Esophagus squamous epithelium (tissue), 5 donors: ENCODE data around the gene PDLIM7. TPM values are rescaled to one million over a fixed set of nuclear protein-coding genes. Genes with fewer than 3 reads are reported as not detected.

ENCODE experiments used
- DNase-seq: peaks from one replicate; lab custom pipeline; 2025; lab: John Stamatoyannopoulos, UW
- H3K27ac ChIP-seq, 4 donors: fragments of 200-600 bp; sonication (generic); one replicate each; pipeline ENCODE4 v1.5.1; 2016 to 2019; ENCODE audit warnings: mild to moderate bottlenecking in 1 of 4
- H3K27me3 ChIP-seq, 4 donors: fragments of 200-600 bp; sonication (generic); 1 replicate in 3 of 4; 2 replicates in 1 of 4; pipeline versions ENCODE4 v1.5.1 to v1.6.0; 2017 to 2021; ENCODE audit warnings: antibody characterized with exemption in 1 of 4
- H3K36me3 ChIP-seq, 3 donors: fragments of 200-600 bp; sonication (generic); one replicate each; pipeline ENCODE4 v1.5.1; 2016 to 2019
- H3K4me1 ChIP-seq, 3 donors: fragments of 200-600 bp; sonication (generic); one replicate each; pipeline ENCODE4 v1.5.1; 2017 to 2019
- H3K4me3 ChIP-seq, 4 donors: fragments of 200-600 bp; sonication (generic); 1 replicate in 3 of 4; 2 replicates in 1 of 4; pipeline ENCODE4 v1.5.1; 2016 to 2019; ENCODE audit warnings: mild to moderate bottlenecking in 2 of 4, moderate library complexity in 1 of 4
- H3K9me3 ChIP-seq, 3 donors: fragments of 200-600 bp; sonication (generic); one replicate each; pipeline ENCODE4 v1.5.1; 2016 to 2019
- CTCF ChIP-seq, 6 experiments: fragments of 450-650 bp in 4 of 6; fragments of 200-600 bp in 2 of 6; sonication (generic) in 2 of 6; IDR thresholded peaks; one replicate each; pipeline ENCODE4 v1.5.1; 2016 to 2019; ENCODE audit warnings: antibody characterized with exemption in 6 of 6, mild to moderate bottlenecking in 4 of 6, moderate library complexity in 4 of 6
- POLR2A ChIP-seq, 4 donors: fragments of 450-650 bp; IDR thresholded peaks; one replicate each; pipeline ENCODE4 v1.6.1; 2017; ENCODE audit warnings: antibody characterized with exemption in 4 of 4, mild to moderate bottlenecking in 4 of 4, moderate library complexity in 3 of 4
- WGBS, 2 donors: methylation state at CpG; one replicate each; pipeline ENCODE4 v1.1.5; 2018; 5-methylcytosine and 5-hydroxymethylcytosine counted together
- intact Hi-C: fragments of 100-400 bp; cut with DNase I; formaldehyde crosslinking; loops from one replicate; pipeline ENCODE4 v1.15.0; 2022
- total RNA-seq, 4 donors: library from RNA; depleted of rRNA; stranded (reverse); fragments of >200 nt; gene quantifications; one replicate each; pipeline ENCODE4 v1.1.0, GENCODE V29; 2016
- donor health status: DM: yes; HTN: yes; CAD: no.

PDLIM7 gene
- total RNA-seq, 4 donors from 2014 or later, result 17.1 to 81.6 (median 33.6) TPM

GRCh38 chr5:177524539-177524900 lies 27.1 kb upstream of the PDLIM7 start:
- Histone ChIP-seq H3K9me3 (no peaks in the 10 kb centered on the region), H3K36me3 (peaks cover 24 to 100% (median 36%) of the 10 kb centered on the region in 3 donors), H3K27ac (peak overlapping the region in 2 of 4 donors; percentile 0 to 33), H3K4me1 (peaks cover 0 to 25% (median 0%) of the 10 kb centered on the region in 3 donors), H3K27me3 (no peaks in the 10 kb centered on the region), H3K4me3 (no peak overlapping the region)
- WGBS, 2 donors, result no CpG with 5 or more reads among the region's 12 CpGs
- intact Hi-C loops, result no loop called here
- TF ChIP-seq POLR2A (IDR thresholded peaks at IDR 0.05) (no peak), CTCF (IDR thresholded peaks at IDR 0.05) (no peak)
- DNase-seq, result no peak

GRCh38 chr5:177523711-177524538 lies 26.5 kb upstream of the PDLIM7 start:
- no peak overlapping the region for H3K27ac ChIP-seq
- intact Hi-C loops, result no loop called here

GRCh38 chr5:177520916-177521513 lies 23.6 kb upstream of the PDLIM7 start:
- no peak overlapping the region for H3K4me3 ChIP-seq
- H3K4me1 ChIP-seq, result peaks cover 2 to 36% (median 6%) of the 10 kb centered on the region in 3 donors
- peaks cover 21 to 72% (median 24%) of the 10 kb centered on the region in 3 donors for H3K36me3 ChIP-seq
- no peak for DNase-seq
- intact Hi-C loops, result no loop called here
- TF ChIP-seq CTCF (IDR thresholded peaks at IDR 0.05) (no peak), POLR2A (IDR thresholded peaks at IDR 0.05) (no peak)
- 71 to 88% methylated on average over 2 of the region's 2 CpGs for WGBS, 2 donors
- no peaks in the 10 kb centered on the region for H3K27me3 ChIP-seq
- H3K9me3 ChIP-seq, result no peaks in the 10 kb centered on the region
- no peak overlapping the region for H3K27ac ChIP-seq

More at GRCh38 chr5:177523711-177524538, 26.5 kb upstream of the PDLIM7 start:
- Histone ChIP-seq H3K4me3 (no peak overlapping the region), H3K4me1 (peaks cover 0 to 25% (median 0%) of the 10 kb centered on the region in 3 donors), H3K36me3 (peaks cover 24 to 100% (median 35%) of the 10 kb centered on the region in 3 donors), H3K9me3 (no peaks in the 10 kb centered on the region), H3K27me3 (no peaks in the 10 kb centered on the region)
- DNase-seq, result no peak
- WGBS, 2 donors, result 96% methylated on average over 4 of the region's 19 CpGs; no CpG with 5 or more reads in 1 of the 2 donors
- TF ChIP-seq CTCF (IDR thresholded peaks at IDR 0.05), result no peak
- no peak for TF ChIP-seq POLR2A (IDR thresholded peaks at IDR 0.05)

GRCh38 chr5:177520271-177520670 lies 22.9 kb upstream of the PDLIM7 start:
- DNase-seq, result no peak
- intact Hi-C loops, result no loop called here
- TF ChIP-seq POLR2A (IDR thresholded peaks at IDR 0.05) (no peak), CTCF (IDR thresholded peaks at IDR 0.05) (no peak)

More at GRCh38 chr5:177520271-177520670, 22.9 kb upstream of the PDLIM7 start:
- Histone ChIP-seq H3K27me3 (no peaks in the 10 kb centered on the region), H3K36me3 (peaks cover 15 to 70% (median 24%) of the 10 kb centered on the region in 3 donors), H3K27ac (no peak overlapping the region), H3K9me3 (no peaks in the 10 kb centered on the region), H3K4me1 (peaks cover 10 to 39% (median 13%) of the 10 kb centered on the region in 3 donors), H3K4me3 (no peak overlapping the region)
- WGBS, 2 donors, result 82 to 92% methylated on average over 2 to 3 of the region's 3 CpGs
